Spleen (tissue), 7 donors: ENCODE data around the gene MYO18A.

Source experiments
- POLR2A ChIP-seq, 3 donors: fragments of 450-650 bp; IDR thresholded peaks; one replicate each; pipeline ENCODE4 v1.5.1; 2017; ENCODE audit warnings: antibody characterized with exemption in 3 of 3, mild to moderate bottlenecking in 1 of 3
- POLR2AphosphoS5 ChIP-seq, 3 donors: sonication (generic); formaldehyde crosslinking; IDR thresholded peaks; one replicate each; pipeline ENCODE4 v1.5.1; 2017; ENCODE audit warnings: antibody characterized with exemption in 3 of 3
- TF ChIP-seq, protein P1 (sequence below), 11 experiments: fragments of 200-600 bp in 7 of 11; fragments of 450-650 bp in 4 of 11; sonication (generic) in 4 of 11; IDR thresholded peaks in 8 of 11; conservative IDR thresholded peaks in 3 of 11; 1 replicate in 7 of 11; 2 replicates in 4 of 11; pipeline versions ENCODE4 v1.4.0 to v1.8.0; 2016 to 2021; ENCODE audit warnings: antibody characterized with exemption in 11 of 11, inconsistent platforms in 4 of 11, mild to moderate bottlenecking in 1 of 11
- donor health status: DM: no; HTN: no; CAD: no; lungs with moderate emphysema.
- donor health status: DM: no; HTN: no; CAD: no.
- donor health status: DM: no; HTN: no; CAD: no.

GRCh38 chr17:29141514-29141876 is 38.7 kb downstream of the MYO18A start:
- TF ChIP-seq POLR2AphosphoS5 (IDR thresholded peaks at IDR 0.05), result no peak
- TF ChIP-seq, protein P1, sequence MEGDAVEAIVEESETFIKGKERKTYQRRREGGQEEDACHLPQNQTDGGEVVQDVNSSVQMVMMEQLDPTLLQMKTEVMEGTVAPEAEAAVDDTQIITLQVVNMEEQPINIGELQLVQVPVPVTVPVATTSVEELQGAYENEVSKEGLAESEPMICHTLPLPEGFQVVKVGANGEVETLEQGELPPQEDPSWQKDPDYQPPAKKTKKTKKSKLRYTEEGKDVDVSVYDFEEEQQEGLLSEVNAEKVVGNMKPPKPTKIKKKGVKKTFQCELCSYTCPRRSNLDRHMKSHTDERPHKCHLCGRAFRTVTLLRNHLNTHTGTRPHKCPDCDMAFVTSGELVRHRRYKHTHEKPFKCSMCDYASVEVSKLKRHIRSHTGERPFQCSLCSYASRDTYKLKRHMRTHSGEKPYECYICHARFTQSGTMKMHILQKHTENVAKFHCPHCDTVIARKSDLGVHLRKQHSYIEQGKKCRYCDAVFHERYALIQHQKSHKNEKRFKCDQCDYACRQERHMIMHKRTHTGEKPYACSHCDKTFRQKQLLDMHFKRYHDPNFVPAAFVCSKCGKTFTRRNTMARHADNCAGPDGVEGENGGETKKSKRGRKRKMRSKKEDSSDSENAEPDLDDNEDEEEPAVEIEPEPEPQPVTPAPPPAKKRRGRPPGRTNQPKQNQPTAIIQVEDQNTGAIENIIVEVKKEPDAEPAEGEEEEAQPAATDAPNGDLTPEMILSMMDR (IDR thresholded peaks at IDR 0.05 in 8 of 11, conservative IDR thresholded peaks at IDR 0.05 in 3 of 11), result no peak
- TF ChIP-seq POLR2A (IDR thresholded peaks at IDR 0.05), result no peak
